OCI-LY7 (cell line): ENCODE results near the gene PRSS27. TPM values are rescaled to one million over a fixed set of nuclear protein-coding genes. Genes with fewer than 3 reads are reported as not detected.
A peak's percentile ranks its signal among the peaks of the same experiment; 100 is the strongest.
"Not testable (repeated sequence)": the region's sequence is repeated elsewhere in the genome, so short reads cannot be mapped to it uniquely, and the experiment has no call there.

Source experiments
- BruUV-seq: library from RNA; stranded (reverse); fragments of 400-500 nt; replicated peaks from 2 replicates; lab custom pipeline; 2021; lab: Mats Ljungman, UMichigan
- CTCF ChIA-PET: fragments of 300-600 bp; sonication (Branson Sonifier 250); formaldehyde crosslinking; loops from one replicate; lab custom pipeline; 2022; ENCODE audit warnings: antibody characterized with exemption; ENCODE audit not compliant: unreplicated experiment; lab: Charles Lee
- POLR2A ChIA-PET: fragments of 300-600 bp; sonication (Branson Sonifier 250); formaldehyde crosslinking; loops from one replicate; lab custom pipeline; 2022; ENCODE audit warnings: antibody characterized with exemption; lab: Charles Lee
- DNase-seq: peaks from one replicate; pipeline ENCODE4 v3.0.0-alpha.2; 2015; ENCODE audit warnings: low spot score
- H2AFZ ChIP-seq: fragments of 200-600 bp; sonication (generic), shearing (Covaris generic); 2 replicates; pipeline ENCODE4 v1.6.1; 2014; ENCODE audit warnings: mild to moderate bottlenecking, antibody characterized with exemption, low read length, moderate library complexity
- H3K27ac ChIP-seq: fragments of 200-600 bp; sonication (generic); 2 replicates; pipeline ENCODE4 v1.5.1; 2014; ENCODE audit warnings: mixed run types, low read depth, mild to moderate bottlenecking, moderate library complexity, low read length, inconsistent platforms; ENCODE audit not compliant: poor library complexity, severe bottlenecking
- H3K36me3 ChIP-seq: fragments of 200-600 bp; sonication (generic); 2 replicates; pipeline ENCODE4 v1.6.1; 2014; ENCODE audit warnings: mild to moderate bottlenecking, antibody characterized with exemption, low read length, moderate library complexity, mixed read lengths; ENCODE audit not compliant: insufficient read depth
- H3K4me1 ChIP-seq: fragments of 200-600 bp; sonication (generic); 2 replicates; pipeline ENCODE4 v1.5.1; 2014; ENCODE audit warnings: mild to moderate bottlenecking, low read length; ENCODE audit not compliant: insufficient read depth, poor library complexity, severe bottlenecking
- H3K4me2 ChIP-seq: fragments of 200-600 bp; sonication (generic); 2 replicates; pipeline ENCODE4 v1.6.1; 2014; ENCODE audit warnings: mild to moderate bottlenecking, low read length
- H3K4me3 ChIP-seq: fragments of 200-600 bp; sonication (generic); 2 replicates; pipeline ENCODE4 v1.5.1; 2014; ENCODE audit warnings: mild to moderate bottlenecking, low read depth, low read length; ENCODE audit not compliant: poor library complexity, severe bottlenecking
- H3K79me2 ChIP-seq: fragments of 200-600 bp; sonication (generic); 2 replicates; pipeline ENCODE4 v1.6.1; 2016; ENCODE audit warnings: low read depth, mild to moderate bottlenecking, low read length, moderate library complexity, mixed read lengths; ENCODE audit not compliant: insufficient read depth
- H3K9me2 ChIP-seq: fragments of 200-600 bp; sonication (generic); 2 replicates; pipeline ENCODE4 v1.6.1; 2016; ENCODE audit warnings: mild to moderate bottlenecking, low read length, mixed read lengths; ENCODE audit not compliant: insufficient read depth
- H3K9me3 ChIP-seq: fragments of 200-600 bp; sonication (generic); 2 replicates; pipeline ENCODE4 v1.6.1; 2014; ENCODE audit warnings: mild to moderate bottlenecking, mixed run types, low read length, mixed read lengths
- H4K20me1 ChIP-seq: fragments of 200-600 bp; sonication (generic); 2 replicates; pipeline ENCODE4 v1.6.1; 2014; ENCODE audit warnings: mild to moderate bottlenecking, antibody characterized with exemption, low read length, moderate library complexity, mixed read lengths; ENCODE audit not compliant: insufficient read depth
- CTCF ChIP-seq: fragments of 200-600 bp; sonication (generic); conservative IDR thresholded peaks from 2 replicates; pipeline ENCODE4 v1.5.1; 2014; ENCODE audit warnings: mild to moderate bottlenecking, antibody characterized with exemption, low read length, moderate library complexity, mixed read lengths
- intact Hi-C: fragments of 100-400 bp; cut with micrococcal nuclease; formaldehyde crosslinking; loops from one replicate; pipeline ENCODE4 v1.10.0; 2022; ENCODE audit not compliant: unreplicated experiment
- total RNA-seq, 2 experiments: library from RNA; depleted of rRNA in 1 of 2; stranded (reverse); fragments of >200 nt in 1 of 2; shearing (Covaris generic) in 1 of 2; gene quantifications; 2 replicates each; pipeline ENCODE4 v1.2.3, GENCODE V29; 2014 to 2022

Gene PRSS27
- total RNA-seq, 2 experiments from 2014 or later = 2.7 to 7.7 TPM

GRCh38 chr16:2671193-2671592 lies 48.8 kb downstream of the PRSS27 start:
- H2AFZ ChIP-seq, H3K9me3 ChIP-seq, H4K20me1 ChIP-seq, H3K9me2 ChIP-seq, CTCF ChIA-PET, BruUV-seq, POLR2A ChIA-PET, H3K79me2 ChIP-seq, H3K27ac ChIP-seq, H3K4me3 ChIP-seq, H3K36me3 ChIP-seq: not testable (repeated sequence)
- peak; percentile 67 for TF ChIP-seq CTCF
- intact Hi-C loops = loop anchor here (10.0 kb wide), 1 partner anchor 136 kb away; the partner anchor contains the start of genes CEMP1 and PDPK1
- peaks cover 16% of the 10 kb centered on the region for H3K4me1 ChIP-seq
- peak; percentile 17 for DNase-seq
- peak overlapping the region; percentile 83; the same call in 1 of the 2 replicates for H3K4me2 ChIP-seq

- H3K4me1 ChIP-seq = peaks cover 16% of the 10 kb centered on the region
- H2AFZ ChIP-seq, H3K4me3 ChIP-seq, H3K79me2 ChIP-seq, H4K20me1 ChIP-seq, H3K9me3 ChIP-seq, CTCF ChIA-PET, H3K4me2 ChIP-seq, POLR2A ChIA-PET, H3K36me3 ChIP-seq, H3K27ac ChIP-seq, H3K9me2 ChIP-seq, BruUV-seq: not testable (repeated sequence)
- DNase-seq = peak; percentile 42
- intact Hi-C loops = loop anchor here (10.0 kb wide), 1 partner anchor 135 kb away; the partner anchor contains the start of genes CEMP1 and PDPK1
- TF ChIP-seq CTCF = peak; percentile 67
Observed at GRCh38 chr16:2670017-2670416, 50.0 kb downstream of the PRSS27 start.

- H3K4me3 ChIP-seq, CTCF ChIA-PET, H3K27ac ChIP-seq, DNase-seq, BruUV-seq, H4K20me1 ChIP-seq, H3K9me2 ChIP-seq, H2AFZ ChIP-seq, POLR2A ChIA-PET, H3K36me3 ChIP-seq, H3K4me2 ChIP-seq, H3K79me2 ChIP-seq, H3K9me3 ChIP-seq, intact Hi-C loops: not testable (repeated sequence)
- peaks cover 16% of the 10 kb centered on the region for H3K4me1 ChIP-seq
Observed at GRCh38 chr16:2669587-2669986, 50.4 kb downstream of the PRSS27 start.

- H3K4me2 ChIP-seq, H3K27ac ChIP-seq, H4K20me1 ChIP-seq, H3K4me1 ChIP-seq, intact Hi-C loops, H3K79me2 ChIP-seq, H3K9me2 ChIP-seq, CTCF ChIA-PET, H2AFZ ChIP-seq, H3K9me3 ChIP-seq, DNase-seq, H3K36me3 ChIP-seq, H3K4me3 ChIP-seq, POLR2A ChIA-PET, BruUV-seq: not testable (repeated sequence)
Observed at GRCh38 chr16:2666671-2667070, 53.4 kb downstream of the PRSS27 start.
